HepG2 (cell line): Measurements from ENCODE around the gene SART1. TPM values are rescaled to one million over a fixed set of nuclear protein-coding genes. Genes with fewer than 3 reads are reported as not detected.

ENCODE experiments used
- AHDC1 ChIP-seq: sonication (generic); formaldehyde crosslinking; IDR thresholded peaks from 2 replicates; pipeline ENCODE4 v1.5.1; 2020; ENCODE audit warnings: mild to moderate bottlenecking, missing genetic modification reagents, borderline replicate concordance
- ARID4A ChIP-seq: sonication (generic); formaldehyde crosslinking; IDR thresholded peaks from 2 replicates; pipeline ENCODE4 v1.5.0; 2020; ENCODE audit warnings: mild to moderate bottlenecking, missing genetic modification reagents, borderline replicate concordance
- ARNTL ChIP-seq: sonication (generic); formaldehyde crosslinking; IDR thresholded peaks from 2 replicates; pipeline ENCODE4 v1.4.0; 2020; ENCODE audit warnings: mild to moderate bottlenecking, missing genetic modification reagents
- ATM ChIP-seq: fragments of 450-650 bp; IDR thresholded peaks from 2 replicates; pipeline ENCODE4 v1.7.1; 2017; ENCODE audit warnings: mild to moderate bottlenecking, borderline replicate concordance
- DNMT3B ChIP-seq: conservative IDR thresholded peaks from 2 replicates; pipeline ENCODE4 v1.6.1; 2016; ENCODE audit warnings: missing biosample characterization, control low read depth
- ETV5 ChIP-seq: IDR thresholded peaks from 2 replicates; pipeline ENCODE4 v1.6.1; 2018; ENCODE audit warnings: missing biosample characterization, missing genetic modification reagents, inconsistent platforms, borderline replicate concordance
- NKX3-1 ChIP-seq: sonication (generic); formaldehyde crosslinking; IDR thresholded peaks from 2 replicates; pipeline ENCODE4 v1.5.0; 2020; ENCODE audit warnings: missing genetic modification reagents
- NR3C1 ChIP-seq: sonication (generic); formaldehyde crosslinking; IDR thresholded peaks from 2 replicates; pipeline ENCODE4 v1.4.0; 2020; ENCODE audit warnings: missing genetic modification reagents
- PCBP1 ChIP-seq: fragments of 200-400 bp; formaldehyde crosslinking; IDR thresholded peaks from 2 replicates; pipeline ENCODE4 v1.6.1; 2017; ENCODE audit warnings: mild to moderate bottlenecking, low read depth, low read length, borderline replicate concordance
- REL ChIP-seq: sonication (generic); formaldehyde crosslinking; conservative IDR thresholded peaks from 2 replicates; pipeline ENCODE4 v1.8.0; 2022; ENCODE audit warnings: mild to moderate bottlenecking, missing genetic modification reagents, moderate library complexity
- SETDB1 ChIP-seq: sonication (generic); formaldehyde crosslinking; IDR thresholded peaks from 2 replicates; pipeline ENCODE4 v1.5.1; 2020; ENCODE audit warnings: missing genetic modification reagents, mild to moderate bottlenecking, borderline replicate concordance
- TFDP1 ChIP-seq: IDR thresholded peaks from 2 replicates; pipeline ENCODE4 v1.6.1; 2016; ENCODE audit warnings: missing compliant biosample characterization, missing genetic modification reagents, borderline replicate concordance
- ZBTB38 ChIP-seq: sonication (generic); formaldehyde crosslinking; IDR thresholded peaks from 2 replicates; pipeline ENCODE4 v1.5.1; 2020; ENCODE audit warnings: mild to moderate bottlenecking, missing genetic modification reagents
- ZBTB7B ChIP-seq: sonication (generic); formaldehyde crosslinking; IDR thresholded peaks from 2 replicates; pipeline ENCODE4 v1.4.0; 2020; ENCODE audit warnings: missing genetic modification reagents
- ZNF12 ChIP-seq: sonication (generic); formaldehyde crosslinking; IDR thresholded peaks from 2 replicates; pipeline ENCODE4 v1.5.0; 2020; ENCODE audit warnings: missing genetic modification reagents
- ZNF329 ChIP-seq: sonication (generic); formaldehyde crosslinking; IDR thresholded peaks from 2 replicates; pipeline ENCODE4 v1.9.0; 2021; ENCODE audit warnings: low read depth, mild to moderate bottlenecking, missing genetic modification reagents
- ZNF557 ChIP-seq: sonication (generic); formaldehyde crosslinking; IDR thresholded peaks from 2 replicates; pipeline ENCODE4 v1.4.0; 2020; ENCODE audit warnings: missing genetic modification reagents
- ZNF670 ChIP-seq: sonication (generic); formaldehyde crosslinking; IDR thresholded peaks from 2 replicates; pipeline ENCODE4 v1.8.0; 2022; ENCODE audit warnings: mild to moderate bottlenecking, missing genetic modification reagents, borderline replicate concordance
- polyA plus RNA-seq, 8 experiments: library from polyadenylated mRNA; depleted of rRNA in 3 of 8; stranded (reverse) in 7 of 8; unstranded in 1 of 8; fragments of >200 nt; fragmentation: Illumina TruSeq in 4 of 8; extraction: Trizol in 4 of 8; gene quantifications; 2 replicates each; pipeline versions ENCODE4 v1.2.1 to v1.2.3, GENCODE V29; 2011 to 2016; ENCODE audit warnings: low read depth in 4 of 8, missing spikeins in 1 of 8, mixed read lengths in 1 of 8; ENCODE audit not compliant: insufficient read depth in 1 of 8
- total RNA-seq, 5 experiments: library from RNA; depleted of rRNA; stranded (reverse); fragments of >200 nt; fragmentation: Illumina TruSeq; extraction: Trizol; gene quantifications; 2 replicates each; pipeline ENCODE4 v1.2.3, GENCODE V29; 2016; ENCODE audit warnings: low read depth in 1 of 5

Gene SART1
- total and polyA plus RNA-seq, 2 of the 13 experiments (the other 11 are each of a cell fraction or from before 2014, with no cell fraction given) = 11.3 to 22.5 TPM

- TF ChIP-seq ARID4A (peak; percentile 47; the same call in 1 of the 2 replicates), ZNF12 (CRISPR knock-in tag) (no peak), TFDP1 (peak; percentile 55; the same call in 1 of the 2 replicates), ZBTB38 (CRISPR knock-in tag) (no peak), DNMT3B (CRISPR knock-in tag) (no peak), ETV5 (CRISPR knock-in tag) (no peak), PCBP1 (no peak), ZNF329 (CRISPR knock-in tag) (no peak), AHDC1 (CRISPR knock-in tag) (no peak), SETDB1 (CRISPR knock-in tag) (no peak), NKX3-1 (CRISPR knock-in tag) (peak; percentile 68; the same call in 1 of the 2 replicates), NR3C1 (CRISPR knock-in tag) (no peak), ZNF670 (CRISPR knock-in tag) (no peak), ZNF557 (CRISPR knock-in tag) (0 out of 2 replicates have a peak, but pooled peaks have one; percentile 46), ATM (no peak), REL (CRISPR knock-in tag) (no peak), ZBTB7B (CRISPR knock-in tag) (peak; percentile 23; the same call in 1 of the 2 replicates), ARNTL (CRISPR knock-in tag) (no peak)
Observed at GRCh38 chr11:66022401-66023185, 61.1 kb downstream of the SART1 start (continued).
